Chondrocyte (in vitro differentiated cells): Measurements from ENCODE around the gene GAPDHS. TPM values are rescaled to one million over a fixed set of nuclear protein-coding genes. Genes with fewer than 3 reads are reported as not detected.

Experiments used
- DNase-seq: peaks from one replicate; pipeline ENCODE4 v3.0.0; 2021; ENCODE audit warnings: mixed read lengths, low spot score
- H3K27ac Mint-ChIP-seq: one replicate; pipeline ENCODE4 v1.8.0; 2021; ENCODE audit warnings: mild to moderate bottlenecking, moderate library complexity, mixed read lengths; ENCODE audit not compliant: unreplicated experiment
- H3K27me3 Mint-ChIP-seq: 2 replicates; pipeline ENCODE4 v1.8.0; 2021; ENCODE audit warnings: low read depth, mixed read lengths
- H3K36me3 Mint-ChIP-seq: 2 replicates; pipeline ENCODE4 v1.8.0; 2021; ENCODE audit warnings: low read depth, mixed read lengths
- H3K4me1 Mint-ChIP-seq: 2 replicates; pipeline ENCODE4 v1.8.0; 2021; ENCODE audit warnings: low read depth, mild to moderate bottlenecking, mixed read lengths
- H3K4me3 Mint-ChIP-seq: one replicate; pipeline ENCODE4 v1.8.0; 2021; ENCODE audit warnings: mild to moderate bottlenecking, moderate library complexity, mixed read lengths; ENCODE audit not compliant: unreplicated experiment
- H3K9me3 Mint-ChIP-seq: 2 replicates; pipeline ENCODE4 v1.8.0; 2021; ENCODE audit warnings: low read depth, mixed read lengths
- total RNA-seq: library from RNA; stranded (reverse); gene quantifications from 3 replicates; pipeline ENCODE4 v1.2.1, GENCODE V29; 2021
- TF ChIP-seq, protein P1 (sequence below): fragments of 200-600 bp; sonication (generic); IDR thresholded peaks from 2 replicates; pipeline ENCODE4 v1.5.0; 2021; ENCODE audit warnings: antibody characterized with exemption, mild to moderate bottlenecking, moderate library complexity

GAPDHS gene
- total RNA-seq, 1 donor from 2014 or later, result not detected

DNA sequence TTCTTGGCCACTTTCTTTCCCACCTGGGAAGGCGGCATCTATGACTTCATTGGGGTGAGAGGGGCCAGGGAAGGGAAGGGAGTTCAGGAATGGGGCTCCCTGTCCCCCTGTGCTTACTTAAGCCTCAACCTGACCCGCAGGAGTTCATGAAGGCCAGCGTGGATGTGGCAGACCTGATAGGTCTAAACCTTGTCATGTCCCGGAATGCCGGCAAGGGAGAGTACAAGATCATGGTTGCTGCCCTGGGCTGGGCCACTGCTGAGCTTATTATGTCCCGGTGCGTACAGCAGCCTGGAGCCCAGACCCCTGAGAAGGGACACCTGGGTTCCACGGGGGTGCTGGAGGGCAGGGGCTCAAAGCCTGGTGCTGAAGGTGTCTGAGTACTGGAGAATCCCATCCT lies 13.3 kb downstream of the GAPDHS start:
- peaks cover 21% of the 10 kb centered on the region for H3K4me1 Mint-ChIP-seq
- no peak for DNase-seq
- H3K27ac Mint-ChIP-seq, result no peak overlapping the region
- H3K4me3 Mint-ChIP-seq, result peak overlapping the region; percentile 95
- H3K36me3 Mint-ChIP-seq, result peaks cover 12% of the 10 kb centered on the region
- no peaks in the 10 kb centered on the region for H3K27me3 Mint-ChIP-seq
- no peaks in the 10 kb centered on the region for H3K9me3 Mint-ChIP-seq
- TF ChIP-seq, protein P1, sequence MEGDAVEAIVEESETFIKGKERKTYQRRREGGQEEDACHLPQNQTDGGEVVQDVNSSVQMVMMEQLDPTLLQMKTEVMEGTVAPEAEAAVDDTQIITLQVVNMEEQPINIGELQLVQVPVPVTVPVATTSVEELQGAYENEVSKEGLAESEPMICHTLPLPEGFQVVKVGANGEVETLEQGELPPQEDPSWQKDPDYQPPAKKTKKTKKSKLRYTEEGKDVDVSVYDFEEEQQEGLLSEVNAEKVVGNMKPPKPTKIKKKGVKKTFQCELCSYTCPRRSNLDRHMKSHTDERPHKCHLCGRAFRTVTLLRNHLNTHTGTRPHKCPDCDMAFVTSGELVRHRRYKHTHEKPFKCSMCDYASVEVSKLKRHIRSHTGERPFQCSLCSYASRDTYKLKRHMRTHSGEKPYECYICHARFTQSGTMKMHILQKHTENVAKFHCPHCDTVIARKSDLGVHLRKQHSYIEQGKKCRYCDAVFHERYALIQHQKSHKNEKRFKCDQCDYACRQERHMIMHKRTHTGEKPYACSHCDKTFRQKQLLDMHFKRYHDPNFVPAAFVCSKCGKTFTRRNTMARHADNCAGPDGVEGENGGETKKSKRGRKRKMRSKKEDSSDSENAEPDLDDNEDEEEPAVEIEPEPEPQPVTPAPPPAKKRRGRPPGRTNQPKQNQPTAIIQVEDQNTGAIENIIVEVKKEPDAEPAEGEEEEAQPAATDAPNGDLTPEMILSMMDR, result no peak

DNA sequence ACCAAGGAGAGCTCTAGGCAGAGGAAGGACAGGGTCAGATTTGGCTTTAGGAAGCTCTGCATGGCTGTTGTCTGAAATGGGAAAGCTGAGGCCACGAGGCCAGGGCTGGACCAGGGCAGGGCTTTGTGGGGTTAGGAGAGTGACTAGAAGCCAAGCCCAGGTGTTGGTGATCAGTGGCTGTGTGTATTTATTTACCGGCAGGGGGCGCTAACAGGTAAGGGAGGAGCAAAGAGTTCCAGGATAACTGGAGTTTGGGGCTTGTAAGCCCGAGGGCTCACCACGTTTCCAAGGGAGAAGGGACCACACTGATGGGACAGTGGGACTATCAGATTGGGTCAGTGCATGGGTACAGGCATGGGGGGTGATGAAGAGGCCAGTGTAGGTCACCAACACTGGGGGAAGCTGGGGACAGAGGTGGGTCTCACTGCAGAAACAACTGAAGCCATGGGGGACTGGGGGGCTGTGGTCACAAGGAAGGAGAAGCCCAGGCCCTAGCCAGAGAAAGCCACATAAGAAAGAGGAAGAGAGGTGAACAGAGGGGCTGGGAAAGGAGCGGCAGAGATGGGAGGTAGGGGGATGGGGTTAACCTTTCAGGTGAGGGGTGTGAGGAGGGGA lies 16.0 kb downstream of the GAPDHS start:
- DNase-seq, result no peak
- TF ChIP-seq, protein P1, result peak; percentile 81
- Mint-ChIP-seq H3K9me3 (no peaks in the 10 kb centered on the region), H3K4me3 (no peak overlapping the region), H3K4me1 (peaks cover 19% of the 10 kb centered on the region), H3K36me3 (peaks cover 10% of the 10 kb centered on the region), H3K27me3 (no peaks in the 10 kb centered on the region), H3K27ac (no peak overlapping the region)

- no peaks in the 10 kb centered on the region for H3K9me3 Mint-ChIP-seq
- H3K4me1 Mint-ChIP-seq, result peaks cover 12% of the 10 kb centered on the region
- TF ChIP-seq, protein P1, result no peak
- H3K27ac Mint-ChIP-seq, result no peak overlapping the region
- H3K27me3 Mint-ChIP-seq, result no peaks in the 10 kb centered on the region
- peaks cover 10% of the 10 kb centered on the region for H3K36me3 Mint-ChIP-seq
- no peak for DNase-seq
- H3K4me3 Mint-ChIP-seq, result no peak overlapping the region
Measured at GRCh38 chr19:35549879-35550523, 16.7 kb downstream of the GAPDHS start.

GRCh38 chr19:35551091-35551810 lies 18.0 kb downstream of the GAPDHS start:
- H3K27ac Mint-ChIP-seq, result no peak overlapping the region
- no peaks in the 10 kb centered on the region for H3K27me3 Mint-ChIP-seq
- peaks cover 9% of the 10 kb centered on the region for H3K4me1 Mint-ChIP-seq
- TF ChIP-seq, protein P1, result no peak
- H3K4me3 Mint-ChIP-seq, result no peak overlapping the region
- no peaks in the 10 kb centered on the region for H3K9me3 Mint-ChIP-seq
- peaks cover 10% of the 10 kb centered on the region for H3K36me3 Mint-ChIP-seq
- DNase-seq, result no peak

DNA sequence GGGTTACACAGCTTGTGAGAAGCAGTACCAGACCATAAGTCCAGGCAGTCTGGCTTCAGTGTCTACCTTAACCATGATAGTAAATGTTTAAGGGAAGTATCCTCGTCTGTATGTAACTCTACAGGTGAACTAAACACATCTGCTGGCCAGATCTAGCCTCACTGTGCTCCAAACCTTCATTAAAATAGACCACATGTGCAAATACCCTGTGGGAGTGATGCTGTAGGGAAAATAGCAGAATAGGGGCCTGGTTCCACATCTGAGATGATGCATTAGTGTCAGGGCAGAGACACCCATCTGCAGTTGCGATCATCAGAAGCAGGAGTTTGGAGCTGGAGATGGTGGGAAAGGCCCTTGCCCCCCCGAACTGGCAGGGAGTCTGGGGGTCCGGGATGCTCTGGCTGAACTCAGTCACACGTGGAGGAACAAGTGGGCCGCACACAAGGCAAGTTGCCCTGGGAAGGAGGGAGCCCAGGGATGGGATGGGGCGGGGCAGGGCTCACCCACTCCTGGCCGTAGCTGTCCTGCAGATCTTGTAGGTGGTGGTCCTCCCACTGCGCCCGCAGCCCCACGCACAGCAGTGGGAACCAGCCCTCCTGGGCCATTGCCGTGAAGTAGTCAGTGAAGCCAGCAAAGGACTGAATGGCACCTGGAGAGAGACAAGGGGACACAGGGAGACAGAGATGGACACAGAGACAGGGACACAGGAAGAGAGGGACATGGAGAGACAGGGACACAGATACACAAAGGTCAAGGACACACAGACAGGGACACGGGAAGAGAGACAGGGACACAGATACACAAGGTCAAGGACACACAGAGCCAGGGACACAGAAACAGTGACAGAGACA lies 19.5 kb downstream of the GAPDHS start:
- no peak for DNase-seq
- peaks cover 3% of the 10 kb centered on the region for H3K27me3 Mint-ChIP-seq
- H3K4me1 Mint-ChIP-seq, result peaks cover 1% of the 10 kb centered on the region
- no peak overlapping the region for H3K27ac Mint-ChIP-seq
- no peak overlapping the region for H3K4me3 Mint-ChIP-seq
- no peaks in the 10 kb centered on the region for H3K9me3 Mint-ChIP-seq
- TF ChIP-seq, protein P1, result no peak
- peaks cover 10% of the 10 kb centered on the region for H3K36me3 Mint-ChIP-seq
